Right hindlimb (tissue), 1 donor: ENCODE data around the gene OPA3.

Experiments
- DNase-seq: peaks from one replicate; pipeline ENCODE4 v3.0.0-alpha.2; 2018

The OPA3 gene

DNA sequence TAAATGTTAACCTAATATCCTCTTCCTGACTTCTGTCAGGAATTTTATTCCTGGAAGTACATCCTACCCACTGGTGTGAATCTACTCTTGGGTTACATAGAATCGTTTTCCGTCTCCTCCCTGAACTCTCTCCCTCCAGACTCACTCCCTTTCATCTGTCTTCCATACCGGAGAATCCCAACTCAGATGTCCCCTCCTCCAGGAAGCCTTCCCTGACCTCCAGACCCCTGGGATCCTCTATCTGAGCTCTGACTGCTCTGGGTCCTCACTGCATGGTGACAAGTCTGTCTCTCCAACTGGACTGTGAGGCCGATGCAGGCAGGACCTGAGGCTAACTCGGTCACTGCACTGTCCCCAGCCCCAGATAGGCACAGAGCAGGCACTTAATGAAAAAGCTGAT, 24.6 kb downstream of the OPA3 start:
- DNase-seq: no peak

GRCh38 chr19:45558399-45558878, 26.2 kb downstream of the OPA3 start:
- DNase-seq: no peak

DNA sequence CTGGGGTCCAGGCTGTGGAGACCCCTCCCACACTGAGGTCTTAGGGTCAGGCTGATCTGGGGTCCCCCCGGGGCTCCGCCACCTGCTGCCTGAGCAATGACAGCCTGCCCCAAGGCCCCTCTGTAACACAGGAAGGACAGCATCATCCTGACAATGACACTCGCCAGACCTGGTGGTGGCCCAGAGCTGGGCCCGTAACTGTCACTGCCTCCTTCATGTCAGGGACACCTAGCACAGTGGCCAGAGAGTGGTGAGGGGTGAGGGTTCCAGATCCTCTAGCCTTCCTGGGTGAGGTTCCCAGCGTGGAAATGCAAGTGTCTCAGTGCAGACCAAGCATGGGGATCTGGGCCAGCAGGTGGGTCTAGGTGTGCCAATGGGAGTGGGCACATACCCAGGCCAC, 27.8 kb downstream of the OPA3 start:
- DNase-seq: no peak

DNA sequence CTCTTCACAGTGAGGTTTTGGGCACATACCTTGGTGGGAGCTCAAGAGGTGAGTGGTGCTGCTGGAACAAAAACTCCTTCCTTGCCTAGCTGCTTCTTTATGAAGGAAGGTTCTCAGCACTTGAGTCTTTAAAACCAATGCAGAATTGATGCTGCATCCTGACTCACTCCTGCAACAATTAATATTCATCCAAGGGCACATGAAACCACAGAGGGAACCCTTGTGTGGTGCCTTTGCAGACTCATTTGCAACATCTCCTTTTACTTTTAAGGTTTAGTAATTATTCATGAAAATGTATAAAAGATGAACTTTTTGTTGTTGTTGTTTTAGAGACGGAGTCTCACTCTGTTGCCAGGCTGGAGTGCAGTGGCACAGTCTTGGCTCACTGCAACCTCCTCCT, 30.1 kb downstream of the OPA3 start:
- DNase-seq: no peak

- no peak for DNase-seq
Observed at GRCh38 chr19:45553464-45553863, 31.1 kb downstream of the OPA3 start.

DNA sequence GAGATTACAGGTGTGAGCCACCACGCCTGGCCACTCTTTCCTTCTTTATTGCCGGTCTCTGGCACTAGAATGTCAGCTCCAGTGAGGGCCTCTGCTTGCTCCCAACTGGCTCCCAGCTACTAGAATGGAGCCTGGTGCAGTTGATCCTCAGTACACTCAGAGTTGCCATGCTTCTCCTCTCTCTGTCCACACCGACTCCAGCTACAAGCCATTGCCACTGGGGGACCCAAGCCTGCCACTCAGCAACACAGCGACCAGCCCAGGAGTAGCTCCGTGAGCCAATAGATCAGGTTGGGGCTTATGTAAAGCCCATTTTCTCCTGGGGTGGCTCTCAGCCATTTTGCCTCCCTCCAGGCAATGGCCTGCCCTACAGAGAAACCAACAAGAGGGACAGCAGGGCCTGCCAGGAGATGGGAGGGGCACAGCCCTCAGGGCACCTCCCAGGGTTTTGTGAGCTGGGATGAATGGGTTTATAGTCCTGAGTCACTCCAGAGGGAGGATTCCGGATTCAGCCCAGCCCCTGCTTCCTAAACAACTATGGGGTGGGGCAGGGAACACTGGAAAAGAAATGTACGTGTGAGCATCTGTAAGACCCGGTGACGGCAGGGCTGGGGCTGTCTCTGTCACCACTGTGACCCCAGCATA, 36.5 kb downstream of the OPA3 start:
- DNase-seq: no peak

- DNase-seq: no peak
Observed at GRCh38 chr19:45547211-45547770, 37.3 kb downstream of the OPA3 start.

DNA sequence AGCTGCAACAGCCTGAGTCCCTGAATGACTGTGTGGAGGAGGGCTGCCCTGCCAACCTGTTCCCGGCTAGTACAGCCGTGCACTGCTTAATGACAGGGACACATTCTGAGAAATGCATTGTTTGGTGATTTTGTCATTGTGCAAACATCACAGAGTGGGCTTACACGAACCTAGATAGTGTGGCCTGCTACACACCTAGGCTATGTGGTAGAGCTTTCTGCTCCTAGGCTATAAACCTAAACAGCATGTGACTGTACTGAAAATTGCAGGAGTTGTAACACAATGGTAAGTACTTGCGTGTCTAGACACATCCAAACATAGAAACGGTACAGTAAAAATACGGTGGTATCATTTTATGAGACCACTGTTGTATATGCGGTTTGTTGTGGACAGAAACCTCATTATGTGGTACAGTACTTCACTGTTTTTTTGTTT, 42.4 kb downstream of the OPA3 start:
- no peak for DNase-seq

- no peak for DNase-seq
Observed at GRCh38 chr19:45539459-45539858, 45.1 kb downstream of the OPA3 start.

DNA sequence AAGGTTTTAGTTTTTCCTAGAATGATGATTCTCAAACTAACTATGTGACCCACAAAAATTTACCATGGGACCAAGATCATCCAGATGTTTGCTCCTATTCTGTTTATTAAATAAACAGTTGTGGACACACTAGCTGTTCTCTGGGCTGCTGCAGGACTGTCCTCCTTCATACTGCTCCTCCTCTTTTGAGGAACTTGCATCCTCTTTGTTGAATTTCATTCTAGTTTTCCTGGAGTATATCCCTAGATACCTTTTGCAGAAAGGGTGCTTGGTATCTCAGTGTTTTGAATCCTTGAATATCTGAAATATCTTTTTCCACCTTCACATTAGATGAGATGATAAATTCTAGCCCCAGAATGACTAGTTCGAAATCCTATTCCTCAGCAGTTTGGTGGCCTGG, 53.3 kb downstream of the OPA3 start:
- DNase-seq: no peak

GRCh38 chr19:45529420-45529785, 55.2 kb downstream of the OPA3 start:
- DNase-seq: no peak

DNA sequence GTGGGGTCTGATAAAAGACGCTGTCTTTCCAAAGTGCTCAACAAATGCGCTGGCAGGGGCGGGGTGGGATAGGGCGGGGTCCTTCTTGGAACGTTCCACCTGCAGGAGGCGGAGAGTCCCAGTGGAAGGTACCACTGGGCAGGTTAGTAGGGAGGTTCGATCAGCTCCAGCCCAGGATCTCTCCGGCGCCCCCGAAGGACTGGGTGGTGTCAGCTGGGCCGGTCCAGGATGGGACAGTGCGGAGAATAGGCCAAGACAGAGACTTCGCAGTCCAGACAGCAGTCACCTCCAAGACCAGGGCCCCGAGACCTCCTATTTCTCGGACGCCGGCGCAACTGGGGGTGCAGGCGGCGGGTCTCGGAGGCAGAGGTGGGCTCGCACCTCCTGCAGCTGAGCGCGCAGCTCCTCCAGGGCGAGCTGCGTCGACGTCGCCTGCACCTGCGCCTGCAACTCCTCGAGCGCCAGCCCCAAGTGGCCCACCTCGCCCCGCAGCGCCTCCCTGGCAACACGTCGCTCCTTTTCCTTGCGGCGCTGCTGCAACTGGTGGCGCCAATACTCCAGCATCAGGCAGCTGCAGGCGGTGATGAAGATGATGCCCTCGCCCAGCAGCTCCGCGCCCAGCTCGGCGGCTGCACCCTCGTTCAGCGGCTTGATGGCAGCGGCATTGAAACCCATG, 55.7 kb downstream of the OPA3 start:
- DNase-seq: no peak

DNA sequence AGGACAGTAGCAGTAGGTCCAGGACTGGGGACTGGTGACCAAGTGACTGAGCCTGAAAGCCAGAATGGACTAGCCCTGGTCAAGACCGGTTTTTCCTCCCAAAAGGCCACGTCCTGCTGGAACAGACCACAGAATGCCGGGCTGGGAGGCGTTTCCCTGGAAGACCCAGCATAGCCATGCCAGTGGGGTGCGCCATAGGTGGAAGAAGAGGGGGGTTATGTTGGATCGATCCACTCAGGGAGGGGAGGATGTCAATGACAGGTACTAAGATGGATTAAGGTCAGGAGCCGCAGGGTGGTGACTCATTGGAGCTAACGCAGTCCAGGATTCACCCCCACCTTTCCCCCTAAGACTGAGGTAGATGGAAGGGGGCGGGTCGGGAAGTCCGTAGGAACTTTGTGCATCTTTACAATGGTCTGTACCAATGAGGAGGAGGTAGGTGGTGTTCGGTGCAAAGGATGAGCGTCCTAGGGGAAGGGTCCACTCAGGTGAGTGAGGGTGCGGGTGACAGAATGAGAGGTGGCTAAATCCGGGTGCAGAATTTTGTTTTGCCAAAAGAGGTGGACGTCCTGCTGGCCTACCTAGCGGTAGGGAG, 56.4 kb downstream of the OPA3 start:
- no peak for DNase-seq

GRCh38 chr19:45527731-45528130, 56.9 kb downstream of the OPA3 start:
- DNase-seq: no peak

DNA sequence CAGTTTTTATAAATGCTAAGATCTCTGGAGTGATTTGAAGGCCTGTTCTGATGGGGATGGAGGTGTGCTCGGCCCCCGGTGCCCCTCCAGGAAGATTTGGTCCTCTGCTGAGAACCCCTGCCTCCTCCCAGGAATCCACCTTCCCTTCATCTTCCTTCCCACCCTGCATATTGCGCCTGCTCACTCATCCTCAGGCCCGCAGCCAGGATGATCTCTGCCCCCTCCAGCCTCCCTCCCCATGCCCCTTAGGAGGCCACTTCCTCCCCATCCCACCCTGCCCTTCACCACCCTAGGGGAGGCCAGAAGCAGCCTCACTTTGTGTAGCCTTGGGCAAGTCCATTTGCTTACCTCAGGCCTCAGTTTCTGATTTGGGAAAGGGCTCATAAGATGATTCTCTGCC, 57.6 kb downstream of the OPA3 start:
- DNase-seq: no peak

DNA sequence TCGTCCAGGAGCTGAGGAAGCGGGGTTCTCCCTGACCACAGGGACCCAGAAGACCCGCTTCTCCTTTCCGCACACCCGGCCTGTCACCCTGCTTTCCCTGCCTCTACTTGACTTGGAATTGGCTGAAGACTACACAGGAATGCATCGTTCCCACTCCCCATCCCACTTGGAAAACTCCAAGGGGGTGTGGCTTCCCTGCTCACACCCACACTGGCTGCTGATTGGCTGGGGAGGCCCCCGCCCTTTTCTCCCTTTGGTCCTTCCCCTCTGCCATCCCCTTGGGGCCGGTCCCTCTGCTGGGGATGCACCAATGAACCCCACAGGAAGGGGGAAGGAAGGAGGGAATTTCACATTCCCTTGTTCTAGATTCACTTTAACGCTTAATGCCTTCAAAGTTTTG, 58.5 kb downstream of the OPA3 start:
- peak; percentile 56 for DNase-seq

DNA sequence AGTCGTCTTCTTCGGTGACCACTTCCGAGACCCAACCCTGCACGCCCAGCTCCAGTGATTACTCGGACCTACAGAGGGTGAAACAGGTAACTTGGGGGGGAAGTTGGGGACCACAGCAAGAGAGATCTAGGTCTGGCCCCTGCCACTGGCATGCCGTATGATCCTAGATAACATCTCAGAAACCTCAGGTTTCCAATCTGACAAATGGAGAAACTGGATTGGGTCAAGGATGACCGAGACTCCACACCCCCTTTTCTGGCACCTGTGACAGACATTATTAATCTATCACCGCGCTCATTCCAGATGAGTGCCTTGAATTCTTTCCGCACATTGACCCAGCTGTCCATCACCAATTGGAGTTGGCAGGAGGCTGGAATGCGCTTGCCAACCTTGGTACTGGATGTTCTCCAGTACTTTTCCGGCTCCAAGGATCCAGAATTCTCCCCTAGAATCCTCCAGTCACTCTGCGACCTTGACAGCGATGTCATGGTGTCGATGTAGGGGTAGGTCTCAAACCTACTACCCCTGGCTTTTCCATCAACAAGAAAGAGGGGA, 60.0 kb downstream of the OPA3 start:
- no peak for DNase-seq

- DNase-seq: peak; percentile 87
Observed at GRCh38 chr19:45523642-45524256, 60.9 kb downstream of the OPA3 start.

DNA sequence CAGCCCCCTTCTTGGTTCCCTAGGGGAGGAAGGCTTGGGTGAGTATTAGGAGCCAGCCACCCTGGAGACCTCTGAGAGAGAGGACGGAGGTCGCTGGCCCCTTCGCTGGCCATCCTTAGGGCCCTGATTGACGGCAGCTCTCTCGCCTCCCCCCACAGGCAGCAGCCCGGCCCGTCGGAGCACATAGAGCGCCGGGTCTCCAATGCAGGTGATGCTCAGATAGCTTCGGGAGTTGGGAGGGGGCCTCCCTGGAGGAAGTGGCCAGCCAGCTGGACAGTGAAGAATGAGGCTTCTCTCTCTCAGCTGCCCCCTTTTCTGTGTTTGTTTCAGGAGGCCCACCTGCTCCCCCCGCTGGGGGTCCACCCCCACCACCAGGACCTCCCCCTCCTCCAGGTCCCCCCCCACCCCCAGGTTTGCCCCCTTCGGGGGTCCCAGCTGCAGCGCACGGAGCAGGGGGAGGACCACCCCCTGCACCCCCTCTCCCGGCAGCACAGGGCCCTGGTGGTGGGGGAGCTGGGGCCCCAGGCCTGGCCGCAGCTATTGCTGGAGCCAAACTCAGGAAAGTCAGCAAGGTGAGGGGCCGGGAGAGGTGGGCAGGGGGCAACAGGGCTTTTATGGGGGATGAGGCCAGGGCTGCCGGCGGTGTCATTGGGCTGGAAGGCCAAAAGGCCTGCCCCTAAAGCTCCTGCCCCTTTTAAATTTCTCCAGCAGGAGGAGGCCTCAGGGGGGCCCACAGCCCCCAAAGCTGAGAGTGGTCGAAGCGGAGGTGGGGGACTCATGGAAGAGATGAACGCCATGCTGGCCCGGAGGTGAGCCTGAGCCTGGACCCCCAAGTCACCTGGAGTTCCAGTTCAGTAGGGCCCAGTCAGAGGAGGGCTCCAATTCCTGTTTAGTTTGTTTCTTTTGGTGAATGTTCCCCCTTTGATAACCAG, 62.3 kb downstream of the OPA3 start:
- no peak for DNase-seq

- DNase-seq: no peak
Observed at GRCh38 chr19:45518469-45518826, 66.2 kb downstream of the OPA3 start.

DNA sequence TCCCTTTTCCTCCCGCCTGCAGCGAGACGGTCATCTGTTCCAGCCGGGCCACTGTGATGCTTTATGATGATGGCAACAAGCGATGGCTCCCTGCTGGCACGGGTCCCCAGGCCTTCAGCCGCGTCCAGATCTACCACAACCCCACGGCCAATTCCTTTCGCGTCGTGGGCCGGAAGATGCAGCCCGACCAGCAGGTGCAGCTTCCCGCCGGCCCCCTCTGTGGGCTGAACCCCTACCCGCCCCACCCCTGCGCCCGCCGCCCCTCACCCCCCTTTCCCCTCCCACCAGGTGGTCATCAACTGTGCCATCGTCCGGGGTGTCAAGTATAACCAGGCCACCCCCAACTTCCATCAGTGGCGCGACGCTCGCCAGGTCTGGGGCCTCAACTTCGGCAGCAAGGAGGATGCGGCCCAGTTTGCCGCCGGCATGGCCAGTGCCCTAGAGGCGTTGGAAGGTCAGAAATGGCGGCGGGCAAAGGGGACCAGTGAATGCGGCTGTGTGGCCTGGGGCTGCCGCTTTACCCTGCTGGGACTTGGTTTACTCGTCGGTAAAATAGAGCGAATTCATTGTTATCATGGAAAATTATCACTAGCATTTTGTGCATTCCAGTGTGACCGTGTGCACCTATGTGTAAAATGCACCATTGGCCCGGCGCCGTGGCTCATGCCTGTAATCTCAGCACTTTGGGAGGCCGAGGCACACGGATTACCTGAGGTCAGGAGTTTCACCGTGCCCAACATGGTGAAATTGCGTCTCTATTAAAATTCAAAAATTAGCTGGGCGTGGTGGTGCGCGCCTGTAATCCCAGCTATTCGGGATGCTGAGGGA, 66.7 kb downstream of the OPA3 start:
- DNase-seq: no peak
